ENCODE results near the gene LRIT2. TPM values are rescaled to one million over a fixed set of nuclear protein-coding genes. Genes with fewer than 3 reads are reported as not detected.

LRIT2 gene
- total RNA-seq, 1 experiment from 2014 or later, result not detected

GRCh38 chr10:84185526-84186175, 39.7 kb downstream of the LRIT2 start:
- POLR2A ChIA-PET, result no interaction called here
- Histone ChIP-seq H3K27me3 (ENCODE audit: control insufficient read depth, insufficient read depth, low read length) (peaks cover 3% of the 10 kb centered on the region; the same call in 1 of the 2 replicates), H3K9me3 (ENCODE audit: control insufficient read depth, insufficient read depth, low read depth, low read length) (no peaks in the 10 kb centered on the region), H3K4me3 (ENCODE audit: low read depth in 2 of 2, low read length in 2 of 2) (no peak overlapping the region), H3K27ac (ENCODE audit: low read length) (no peak overlapping the region), H3K36me3 (ENCODE audit: control insufficient read depth, insufficient read depth, low read length) (no peaks in the 10 kb centered on the region), H3K4me1 (ENCODE audit: control insufficient read depth, insufficient read depth, low read length) (no peaks in the 10 kb centered on the region)
- DNase-seq (ENCODE audit: low read depth, low spot score) (no peak), ATAC-seq (no peak)
- BruUV-seq (replicated peaks), result no TSS peak
- CTCF ChIA-PET, result no interaction called here
- in situ Hi-C loops (cut with HindIII; ENCODE audit: low pct_unique_long_range_greater_than_20kb, low sequenced_read_pairs) (no loop called here), intact Hi-C loops (cut with micrococcal nuclease; ENCODE audit: unreplicated experiment) (no loop called here)
- no peak for TF ChIP-seq SIN3A (IDR thresholded peaks at IDR 0.05; ENCODE audit: borderline replicate concordance, insufficient read depth, low read depth, low read length)
- no peak for TF ChIP-seq REST (IDR thresholded peaks at IDR 0.05; ENCODE audit: insufficient read depth in 1 of 2, low read depth in 2 of 2, low read length in 1 of 2)
- TF ChIP-seq TCF7L2 (IDR thresholded peaks at IDR 0.05; ENCODE audit: low read depth, low read length), result no peak
- TF ChIP-seq POLR2AphosphoS5 (IDR thresholded peaks at IDR 0.05; ENCODE audit: low read depth, low read length), result no peak
- TF ChIP-seq, protein P1, sequence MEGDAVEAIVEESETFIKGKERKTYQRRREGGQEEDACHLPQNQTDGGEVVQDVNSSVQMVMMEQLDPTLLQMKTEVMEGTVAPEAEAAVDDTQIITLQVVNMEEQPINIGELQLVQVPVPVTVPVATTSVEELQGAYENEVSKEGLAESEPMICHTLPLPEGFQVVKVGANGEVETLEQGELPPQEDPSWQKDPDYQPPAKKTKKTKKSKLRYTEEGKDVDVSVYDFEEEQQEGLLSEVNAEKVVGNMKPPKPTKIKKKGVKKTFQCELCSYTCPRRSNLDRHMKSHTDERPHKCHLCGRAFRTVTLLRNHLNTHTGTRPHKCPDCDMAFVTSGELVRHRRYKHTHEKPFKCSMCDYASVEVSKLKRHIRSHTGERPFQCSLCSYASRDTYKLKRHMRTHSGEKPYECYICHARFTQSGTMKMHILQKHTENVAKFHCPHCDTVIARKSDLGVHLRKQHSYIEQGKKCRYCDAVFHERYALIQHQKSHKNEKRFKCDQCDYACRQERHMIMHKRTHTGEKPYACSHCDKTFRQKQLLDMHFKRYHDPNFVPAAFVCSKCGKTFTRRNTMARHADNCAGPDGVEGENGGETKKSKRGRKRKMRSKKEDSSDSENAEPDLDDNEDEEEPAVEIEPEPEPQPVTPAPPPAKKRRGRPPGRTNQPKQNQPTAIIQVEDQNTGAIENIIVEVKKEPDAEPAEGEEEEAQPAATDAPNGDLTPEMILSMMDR (IDR thresholded peaks at IDR 0.05), result no peak

- in situ Hi-C loops (cut with HindIII; ENCODE audit: low pct_unique_long_range_greater_than_20kb, low sequenced_read_pairs) (no loop called here), intact Hi-C loops (cut with micrococcal nuclease; ENCODE audit: unreplicated experiment) (no loop called here)
- POLR2A ChIA-PET, result no interaction called here
- Histone ChIP-seq H3K36me3 (ENCODE audit: control insufficient read depth, insufficient read depth, low read length) (no peaks in the 10 kb centered on the region), H3K27ac (ENCODE audit: low read length) (no peak overlapping the region), H3K4me3 (ENCODE audit: low read depth in 2 of 2, low read length in 2 of 2) (no peak overlapping the region), H3K27me3 (ENCODE audit: control insufficient read depth, insufficient read depth, low read length) (peaks cover 3% of the 10 kb centered on the region; the same call in 1 of the 2 replicates), H3K9me3 (ENCODE audit: control insufficient read depth, insufficient read depth, low read depth, low read length) (no peaks in the 10 kb centered on the region), H3K4me1 (ENCODE audit: control insufficient read depth, insufficient read depth, low read length) (no peaks in the 10 kb centered on the region)
- no peak for TF ChIP-seq REST (IDR thresholded peaks at IDR 0.05; ENCODE audit: insufficient read depth in 1 of 2, low read depth in 2 of 2, low read length in 1 of 2)
- TF ChIP-seq SIN3A (IDR thresholded peaks at IDR 0.05; ENCODE audit: borderline replicate concordance, insufficient read depth, low read depth, low read length), result no peak
- no peak for TF ChIP-seq POLR2AphosphoS5 (IDR thresholded peaks at IDR 0.05; ENCODE audit: low read depth, low read length)
- no peak for TF ChIP-seq TCF7L2 (IDR thresholded peaks at IDR 0.05; ENCODE audit: low read depth, low read length)
- DNase-seq (ENCODE audit: low read depth, low spot score) (no peak), ATAC-seq (no peak)
- CTCF ChIA-PET, result no interaction called here
- BruUV-seq (replicated peaks), result no TSS peak
Observed at GRCh38 chr10:84184517-84184916, 40.8 kb downstream of the LRIT2 start.
